Head of caudate nucleus (tissue), 42 donors: ENCODE data around the gene SORCS2.
A peak's percentile ranks its signal among the peaks of the same experiment; 100 is the strongest.

Experiments
- DNase-seq, 42 donors: peaks; one replicate each; pipeline versions ENCODE4 v3.0.0 to v3.0.0-alpha.2; 2020 to 2021; ENCODE audit warnings: mixed read lengths in 7 of 42
- intact Hi-C: fragments of 100-400 bp; cut with DNase I; formaldehyde crosslinking; loops from one replicate; pipeline ENCODE4 v1.15.0; 2022

The SORCS2 gene

GRCh38 chr4:7487502-7487901 is 295.2 kb downstream of the SORCS2 start:
- DNase-seq, result no peak
- intact Hi-C loops, result no loop called here

GRCh38 chr4:7487998-7488671 is 295.8 kb downstream of the SORCS2 start:
- no peak for DNase-seq
- intact Hi-C loops, result no loop called here

- no peak for DNase-seq
- intact Hi-C loops, result no loop called here
Measured at GRCh38 chr4:7491915-7492314, 299.6 kb downstream of the SORCS2 start.

- no peak for DNase-seq
- intact Hi-C loops, result no loop called here
Measured at GRCh38 chr4:7498446-7499200, 306.3 kb downstream of the SORCS2 start.

GRCh38 chr4:7499661-7500060 is 307.3 kb downstream of the SORCS2 start:
- peak in 18 of 42 donors; percentile 20 to 70 (median 40) for DNase-seq
- intact Hi-C loops, result no loop called here

GRCh38 chr4:7500404-7500803 is 308.1 kb downstream of the SORCS2 start:
- no peak for DNase-seq

GRCh38 chr4:7501314-7501713 is 309.0 kb downstream of the SORCS2 start:
- intact Hi-C loops, result no loop called here
- no peak for DNase-seq

More at GRCh38 chr4:7500404-7500803, 308.1 kb downstream of the SORCS2 start:
- intact Hi-C loops, result no loop called here

GRCh38 chr4:7501873-7502272 is 309.5 kb downstream of the SORCS2 start:
- no peak for DNase-seq
- intact Hi-C loops, result no loop called here

- no peak for DNase-seq
- intact Hi-C loops, result no loop called here
Measured at GRCh38 chr4:7503559-7504249, 311.4 kb downstream of the SORCS2 start.

GRCh38 chr4:7505116-7505900 is 313.0 kb downstream of the SORCS2 start:
- intact Hi-C loops, result no loop called here
- DNase-seq, result no peak

GRCh38 chr4:7506119-7506518 is 313.8 kb downstream of the SORCS2 start:
- peak in 13 of 42 donors; percentile 15 to 60 (median 45) for DNase-seq

GRCh38 chr4:7506572-7506971 is 314.2 kb downstream of the SORCS2 start:
- intact Hi-C loops, result no loop called here
- no peak for DNase-seq

More at GRCh38 chr4:7506119-7506518, 313.8 kb downstream of the SORCS2 start:
- intact Hi-C loops, result no loop called here

GRCh38 chr4:7507381-7507780 is 315.0 kb downstream of the SORCS2 start:
- intact Hi-C loops, result no loop called here
- DNase-seq, result no peak

- DNase-seq, result no peak
- intact Hi-C loops, result no loop called here
Measured at GRCh38 chr4:7510066-7510465, 317.7 kb downstream of the SORCS2 start.

GRCh38 chr4:7510538-7510937 is 318.2 kb downstream of the SORCS2 start:
- intact Hi-C loops, result no loop called here

GRCh38 chr4:7511525-7511924 is 319.2 kb downstream of the SORCS2 start:
- DNase-seq, result no peak
- intact Hi-C loops, result no loop called here

More at GRCh38 chr4:7510538-7510937, 318.2 kb downstream of the SORCS2 start:
- DNase-seq, result no peak

- intact Hi-C loops, result no loop called here
- DNase-seq, result no peak
Measured at GRCh38 chr4:7512428-7512827, 320.1 kb downstream of the SORCS2 start.

GRCh38 chr4:7512946-7513345 is 320.6 kb downstream of the SORCS2 start:
- intact Hi-C loops, result no loop called here
- DNase-seq, result no peak

- intact Hi-C loops, result no loop called here
- DNase-seq, result peak in 39 of 42 donors; percentile 29 to 89 (median 56)
Measured at GRCh38 chr4:7513671-7514070, 321.3 kb downstream of the SORCS2 start.
